Ascending aorta (tissue), 2 donors: ENCODE results near the gene WNT4. TPM values are rescaled to one million over a fixed set of nuclear protein-coding genes. Genes with fewer than 3 reads are reported as not detected.

Experiments used
- DNase-seq, 2 donors: peaks; one replicate each; pipeline ENCODE4 v3.0.0-alpha.2; 2019; ENCODE audit warnings: low spot score in 2 of 2
- H3K27ac ChIP-seq, 2 donors: fragments of 200-600 bp; sonication (generic); one replicate each; pipeline ENCODE4 v1.5.1; 2016 to 2017; ENCODE audit warnings: mild to moderate bottlenecking in 1 of 2
- H3K27me3 ChIP-seq: fragments of 200-600 bp; sonication (generic); one replicate; pipeline ENCODE4 v1.5.1; 2017
- H3K36me3 ChIP-seq, 2 donors: fragments of 200-600 bp; sonication (generic); one replicate each; pipeline ENCODE4 v1.5.1; 2016
- H3K4me1 ChIP-seq, 2 donors: fragments of 200-600 bp; sonication (generic); one replicate each; pipeline ENCODE4 v1.5.1; 2016 to 2017; ENCODE audit warnings: mild to moderate bottlenecking in 1 of 2
- H3K4me3 ChIP-seq, 2 donors: fragments of 200-600 bp; sonication (generic); one replicate each; pipeline ENCODE4 v1.5.1; 2016 to 2017; ENCODE audit warnings: mild to moderate bottlenecking in 1 of 2
- H3K9me3 ChIP-seq, 2 donors: fragments of 200-600 bp; sonication (generic); one replicate each; pipeline ENCODE4 v1.5.1; 2016
- intact Hi-C: fragments of 100-400 bp; cut with DNase I; formaldehyde crosslinking; loops from one replicate; pipeline ENCODE4 v1.15.1; 2023
- total RNA-seq: library from RNA; depleted of rRNA; stranded (reverse); fragments of >200 nt; gene quantifications from one replicate; pipeline ENCODE4 v1.1.0, GENCODE V29; 2016
- TF ChIP-seq, protein P1 (sequence below), 3 experiments: fragments of 200-600 bp in 2 of 3; fragments of 450-650 bp in 1 of 3; sonication (generic) in 2 of 3; IDR thresholded peaks; one replicate each; pipeline ENCODE4 v1.5.1; 2016 to 2019; ENCODE audit warnings: antibody characterized with exemption in 3 of 3, mild to moderate bottlenecking in 1 of 3, moderate library complexity in 1 of 3

Gene WNT4
- total RNA-seq, 1 donor from 2014 or later = not detected

DNA sequence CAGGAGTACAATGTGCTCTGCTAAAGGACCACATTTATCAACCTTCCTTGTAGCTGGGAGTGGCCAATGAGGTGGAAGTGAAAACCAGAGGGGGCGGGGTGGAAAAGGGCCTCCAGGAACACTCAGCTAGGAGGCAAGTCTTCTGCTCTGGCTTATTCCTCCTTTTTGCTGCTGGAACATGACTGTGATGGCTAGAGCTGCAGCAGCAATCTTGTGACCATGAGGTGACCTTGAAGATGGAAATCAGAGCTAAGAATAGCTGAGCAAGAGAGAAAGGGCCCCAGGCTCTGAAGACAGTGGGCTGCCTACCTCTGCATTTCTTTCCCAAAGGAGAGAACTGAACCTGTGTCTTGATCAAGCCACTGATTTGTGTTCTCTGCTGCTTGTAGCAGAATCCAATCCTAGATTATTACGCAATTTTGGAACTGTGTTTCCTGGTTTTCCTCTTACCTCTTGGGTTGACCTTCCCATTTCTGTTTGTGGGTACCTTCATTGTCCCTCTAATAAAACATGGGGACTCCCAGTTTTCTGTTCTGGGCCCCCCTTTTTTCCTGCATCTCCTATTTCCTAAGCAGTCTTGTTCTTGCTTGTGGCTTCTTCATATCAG is 36.4 kb upstream of the WNT4 start:
- Histone ChIP-seq H3K9me3 (no peaks in the 10 kb centered on the region), H3K4me3 (no peak overlapping the region), H3K36me3 (no peaks in the 10 kb centered on the region), H3K27me3 (no peaks in the 10 kb centered on the region), H3K27ac (no peak overlapping the region), H3K4me1 (no peaks in the 10 kb centered on the region)
- DNase-seq = no peak
- TF ChIP-seq, protein P1, sequence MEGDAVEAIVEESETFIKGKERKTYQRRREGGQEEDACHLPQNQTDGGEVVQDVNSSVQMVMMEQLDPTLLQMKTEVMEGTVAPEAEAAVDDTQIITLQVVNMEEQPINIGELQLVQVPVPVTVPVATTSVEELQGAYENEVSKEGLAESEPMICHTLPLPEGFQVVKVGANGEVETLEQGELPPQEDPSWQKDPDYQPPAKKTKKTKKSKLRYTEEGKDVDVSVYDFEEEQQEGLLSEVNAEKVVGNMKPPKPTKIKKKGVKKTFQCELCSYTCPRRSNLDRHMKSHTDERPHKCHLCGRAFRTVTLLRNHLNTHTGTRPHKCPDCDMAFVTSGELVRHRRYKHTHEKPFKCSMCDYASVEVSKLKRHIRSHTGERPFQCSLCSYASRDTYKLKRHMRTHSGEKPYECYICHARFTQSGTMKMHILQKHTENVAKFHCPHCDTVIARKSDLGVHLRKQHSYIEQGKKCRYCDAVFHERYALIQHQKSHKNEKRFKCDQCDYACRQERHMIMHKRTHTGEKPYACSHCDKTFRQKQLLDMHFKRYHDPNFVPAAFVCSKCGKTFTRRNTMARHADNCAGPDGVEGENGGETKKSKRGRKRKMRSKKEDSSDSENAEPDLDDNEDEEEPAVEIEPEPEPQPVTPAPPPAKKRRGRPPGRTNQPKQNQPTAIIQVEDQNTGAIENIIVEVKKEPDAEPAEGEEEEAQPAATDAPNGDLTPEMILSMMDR (IDR thresholded peaks at IDR 0.05) = no peak
- intact Hi-C loops = no loop called here

DNA sequence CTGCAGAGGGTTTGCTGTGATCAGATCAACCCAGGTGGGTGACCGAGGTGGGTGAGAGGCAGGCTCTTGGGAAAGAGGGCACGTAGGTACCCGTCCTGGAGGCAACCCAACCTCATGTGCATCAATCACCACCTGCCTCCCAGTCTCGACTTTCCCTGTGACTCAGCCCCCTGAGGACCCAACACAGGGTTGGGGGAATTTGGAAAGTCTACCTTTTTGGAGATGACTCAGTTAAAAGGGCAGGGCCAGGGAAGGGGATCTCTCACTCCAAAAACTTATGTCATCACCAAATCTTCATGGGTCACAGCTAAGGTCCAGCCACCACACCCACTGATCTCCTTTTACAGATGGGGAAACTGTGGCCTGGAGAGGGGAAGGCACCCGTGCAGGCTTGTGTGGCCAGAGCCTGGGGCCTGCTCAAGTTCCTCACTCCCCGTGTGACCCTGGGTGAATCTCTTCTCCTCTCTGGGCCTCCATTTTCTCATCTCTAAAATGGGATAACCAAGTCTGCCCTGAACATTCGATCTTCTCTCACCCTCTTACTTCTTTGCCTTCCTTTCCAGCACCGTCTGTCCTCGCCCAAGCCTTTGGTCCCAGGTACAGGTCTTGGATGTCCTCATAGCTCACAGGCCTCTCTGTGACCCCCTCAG is 34.6 kb upstream of the WNT4 start:
- TF ChIP-seq, protein P1 (IDR thresholded peaks at IDR 0.05) = no peak
- intact Hi-C loops = no loop called here
- no peak overlapping the region for H3K27ac ChIP-seq
- no peak for DNase-seq
- no peaks in the 10 kb centered on the region for H3K27me3 ChIP-seq
- H3K4me1 ChIP-seq = no peaks in the 10 kb centered on the region
- H3K36me3 ChIP-seq = no peaks in the 10 kb centered on the region
- H3K9me3 ChIP-seq = no peaks in the 10 kb centered on the region
- H3K4me3 ChIP-seq = no peak overlapping the region

DNA sequence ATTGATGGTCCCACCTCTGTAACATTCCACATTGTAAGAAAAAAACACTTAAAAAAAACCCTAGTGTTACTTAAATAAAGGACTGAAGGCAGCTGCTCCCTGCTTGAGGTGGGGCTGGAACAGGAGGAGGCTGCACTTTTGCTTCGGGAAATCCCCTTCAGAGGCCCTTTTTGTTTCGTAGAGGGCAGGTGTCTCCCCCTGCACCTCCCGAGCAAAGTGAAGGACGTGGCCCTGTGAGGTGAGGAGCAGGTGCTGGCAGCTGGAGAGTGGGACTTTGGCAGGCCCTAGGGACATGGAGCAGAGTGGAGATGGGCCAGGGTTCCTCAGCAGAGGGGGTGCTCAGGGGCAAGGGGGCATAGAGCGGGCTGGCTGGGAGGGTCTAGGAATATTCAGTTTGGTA is 33.4 kb upstream of the WNT4 start:
- Histone ChIP-seq H3K27ac (no peak overlapping the region), H3K27me3 (no peaks in the 10 kb centered on the region), H3K4me3 (no peak overlapping the region), H3K9me3 (no peaks in the 10 kb centered on the region), H3K4me1 (no peaks in the 10 kb centered on the region), H3K36me3 (no peaks in the 10 kb centered on the region)
- TF ChIP-seq, protein P1 (IDR thresholded peaks at IDR 0.05) = no peak
- intact Hi-C loops = no loop called here
- DNase-seq = no peak

DNA sequence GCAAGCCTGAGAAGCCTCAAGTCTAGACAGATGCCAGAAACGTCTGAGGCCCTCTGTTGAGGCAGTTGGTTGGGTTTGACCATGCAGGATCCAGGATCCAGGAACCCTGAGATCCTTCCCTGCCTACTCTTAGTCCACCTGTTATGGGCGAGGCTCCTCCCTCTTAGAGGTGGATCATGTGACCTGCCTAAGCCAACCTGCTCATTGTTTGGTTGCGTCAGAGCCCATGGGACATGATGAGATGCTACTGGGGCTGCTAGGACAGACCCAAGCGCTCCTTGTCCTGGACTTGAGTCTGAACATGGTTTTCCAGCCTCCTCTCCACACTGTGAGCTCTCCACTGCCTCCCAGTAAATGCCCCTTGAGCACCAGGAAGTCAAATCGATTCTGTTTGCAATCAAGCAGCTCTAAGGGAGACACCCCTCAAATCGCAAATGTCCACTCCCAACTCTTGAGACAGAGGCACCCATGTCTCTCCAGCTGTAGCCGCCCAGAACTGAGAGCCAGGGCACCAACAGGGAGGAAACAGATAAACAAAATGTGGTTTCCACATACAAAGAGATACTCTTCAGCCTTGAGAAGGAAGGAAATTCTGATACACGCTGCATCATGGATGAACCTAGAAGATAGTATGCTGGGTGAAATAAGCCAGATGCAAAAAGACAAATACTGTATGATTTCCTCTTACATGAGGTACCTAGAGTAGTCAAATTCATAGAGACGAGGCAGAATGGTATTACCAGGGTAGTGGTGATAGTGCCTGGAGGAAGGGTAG is 31.7 kb upstream of the WNT4 start:
- H3K27ac ChIP-seq = no peak overlapping the region
- intact Hi-C loops = no loop called here
- no peaks in the 10 kb centered on the region for H3K36me3 ChIP-seq
- TF ChIP-seq, protein P1 (IDR thresholded peaks at IDR 0.05) = no peak
- H3K4me1 ChIP-seq = no peaks in the 10 kb centered on the region
- H3K9me3 ChIP-seq = no peaks in the 10 kb centered on the region
- no peak for DNase-seq
- no peak overlapping the region for H3K4me3 ChIP-seq
- no peaks in the 10 kb centered on the region for H3K27me3 ChIP-seq

DNA sequence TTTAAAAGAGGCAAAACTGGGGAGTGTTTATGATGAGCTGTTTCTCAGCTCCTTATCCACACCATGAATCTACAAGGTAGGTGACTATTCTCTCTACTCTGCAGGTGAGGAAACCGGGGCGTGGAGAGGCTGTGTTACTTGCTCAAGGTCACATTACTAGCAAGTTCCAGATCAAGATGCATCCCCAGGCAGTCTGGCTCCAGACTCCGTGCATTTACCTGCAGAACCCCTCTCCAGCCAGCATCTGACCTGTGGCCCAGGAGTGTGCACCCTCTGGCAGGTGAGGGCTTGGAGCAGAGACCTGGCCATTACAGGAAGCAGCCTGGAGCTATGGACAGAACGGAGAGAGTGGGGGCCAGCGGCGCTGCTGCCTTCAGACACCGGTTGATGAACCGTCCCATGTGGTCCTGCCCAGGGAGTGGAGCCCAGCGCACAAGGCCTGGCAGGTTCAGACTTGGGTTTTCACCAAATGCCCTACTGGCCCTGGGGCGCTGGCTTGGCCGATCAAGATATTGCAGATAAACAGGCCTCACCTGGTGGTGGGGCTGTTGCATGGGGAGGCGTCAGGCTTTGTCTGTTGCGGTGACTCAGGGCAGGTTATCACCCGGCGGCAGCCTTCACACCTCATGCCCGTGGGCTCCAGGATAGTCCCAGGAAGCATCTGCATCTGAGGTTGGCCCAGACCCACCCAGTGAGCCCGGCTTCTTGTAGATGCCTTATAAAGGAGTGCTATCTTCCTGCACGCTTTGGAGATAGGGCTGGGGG is 29.2 kb upstream of the WNT4 start:
- H3K9me3 ChIP-seq = no peaks in the 10 kb centered on the region
- TF ChIP-seq, protein P1 (IDR thresholded peaks at IDR 0.05) = no peak
- H3K4me1 ChIP-seq = no peaks in the 10 kb centered on the region
- H3K27ac ChIP-seq = no peak overlapping the region
- no peak overlapping the region for H3K4me3 ChIP-seq
- no peaks in the 10 kb centered on the region for H3K36me3 ChIP-seq
- intact Hi-C loops = no loop called here
- no peak for DNase-seq
- H3K27me3 ChIP-seq = no peaks in the 10 kb centered on the region
